HUES6 (cell line): ENCODE data around the gene ZBTB9.
A peak's percentile ranks its signal among the peaks of the same experiment; 100 is the strongest.

Source experiments
- H3K27ac ChIP-seq: 2 replicates; pipeline ENCODE4 v1.7.0; 2013; ENCODE audit warnings: low read depth, mild to moderate bottlenecking, low read length, inconsistent platforms
- H3K27me3 ChIP-seq: 2 replicates; pipeline ENCODE4 v1.6.1; 2013; ENCODE audit warnings: low read length; ENCODE audit not compliant: control insufficient read depth, insufficient read depth
- H3K36me3 ChIP-seq: 2 replicates; pipeline ENCODE4 v1.6.1; 2013; ENCODE audit warnings: low read length; ENCODE audit not compliant: control insufficient read depth, insufficient read depth
- H3K4me1 ChIP-seq: 2 replicates; pipeline ENCODE4 v1.6.1; 2013; ENCODE audit warnings: low read length; ENCODE audit not compliant: control insufficient read depth, insufficient read depth
- H3K4me3 ChIP-seq: 2 replicates; pipeline ENCODE4 v1.5.1; 2013; ENCODE audit warnings: low read depth, low read length
- H3K9ac ChIP-seq: one replicate; pipeline ENCODE4 v1.6.1; 2013; ENCODE audit warnings: mild to moderate bottlenecking, low read length
- H3K9me3 ChIP-seq: 2 replicates; pipeline ENCODE4 v1.6.1; 2013; ENCODE audit warnings: low read depth, low read length; ENCODE audit not compliant: control insufficient read depth, insufficient read depth

ZBTB9 gene

GRCh38 chr6:33413241-33414120 is 40.9 kb upstream of the ZBTB9 start:
- Histone ChIP-seq H3K4me1 (peaks cover 14% of the 10 kb centered on the region), H3K27me3 (no peaks in the 10 kb centered on the region), H3K9ac (no peak overlapping the region), H3K27ac (no peak overlapping the region), H3K4me3 (no peak overlapping the region), H3K9me3 (no peaks in the 10 kb centered on the region), H3K36me3 (peaks cover 46% of the 10 kb centered on the region)

GRCh38 chr6:33414592-33415271 is 39.6 kb upstream of the ZBTB9 start:
- Histone ChIP-seq H3K4me3 (no peak overlapping the region), H3K36me3 (peaks cover 46% of the 10 kb centered on the region), H3K9me3 (no peaks in the 10 kb centered on the region), H3K9ac (no peak overlapping the region), H3K4me1 (peaks cover 24% of the 10 kb centered on the region), H3K27ac (no peak overlapping the region), H3K27me3 (no peaks in the 10 kb centered on the region)

- Histone ChIP-seq H3K36me3 (peaks cover 46% of the 10 kb centered on the region), H3K9me3 (no peaks in the 10 kb centered on the region), H3K27me3 (no peaks in the 10 kb centered on the region), H3K9ac (no peak overlapping the region), H3K4me1 (peaks cover 24% of the 10 kb centered on the region), H3K4me3 (peak overlapping the region; percentile 90; the same call in 1 of the 2 replicates), H3K27ac (no peak overlapping the region)
Observed at GRCh38 chr6:33415831-33416230, 38.5 kb upstream of the ZBTB9 start.

DNA sequence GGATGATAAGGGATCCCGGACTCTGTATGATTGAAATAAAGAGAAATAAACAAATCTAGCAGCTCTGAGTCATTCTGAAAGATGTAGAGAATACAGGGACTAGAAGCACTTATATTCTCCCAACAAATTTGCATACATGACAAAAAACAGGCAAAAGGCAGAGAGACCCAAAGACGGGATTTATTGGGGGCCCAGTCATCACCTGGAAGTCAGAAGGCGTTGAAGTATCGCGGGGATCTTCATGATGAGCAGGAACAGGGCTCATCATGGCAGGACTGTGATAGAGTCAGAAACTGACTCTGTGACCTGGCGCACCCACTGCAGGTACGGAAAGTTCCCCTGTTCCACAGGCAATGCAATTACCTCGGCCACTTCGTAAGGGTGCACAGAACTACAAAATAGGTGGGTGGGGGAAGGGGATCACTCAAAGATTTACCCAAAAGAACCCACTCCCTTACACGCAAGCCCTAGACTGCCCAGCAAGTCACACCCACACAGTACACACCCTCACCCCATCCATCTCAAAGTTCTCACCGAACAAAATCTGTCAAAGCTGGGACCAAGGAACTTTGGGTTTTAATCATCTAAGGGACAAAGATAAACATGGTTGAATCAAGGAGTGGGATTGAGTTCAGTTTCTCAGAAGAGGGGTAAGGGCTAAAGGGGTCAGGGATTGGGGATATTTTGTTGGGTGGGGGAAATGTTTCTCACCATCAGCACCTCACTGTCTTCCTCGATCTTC is 37.8 kb upstream of the ZBTB9 start:
- Histone ChIP-seq H3K9me3 (no peaks in the 10 kb centered on the region), H3K27me3 (no peaks in the 10 kb centered on the region), H3K36me3 (peaks cover 46% of the 10 kb centered on the region), H3K4me1 (peaks cover 29% of the 10 kb centered on the region), H3K4me3 (peak overlapping the region; percentile 90), H3K27ac (no peak overlapping the region; the same call in 1 of the 2 replicates), H3K9ac (peak overlapping the region; percentile 91)

DNA sequence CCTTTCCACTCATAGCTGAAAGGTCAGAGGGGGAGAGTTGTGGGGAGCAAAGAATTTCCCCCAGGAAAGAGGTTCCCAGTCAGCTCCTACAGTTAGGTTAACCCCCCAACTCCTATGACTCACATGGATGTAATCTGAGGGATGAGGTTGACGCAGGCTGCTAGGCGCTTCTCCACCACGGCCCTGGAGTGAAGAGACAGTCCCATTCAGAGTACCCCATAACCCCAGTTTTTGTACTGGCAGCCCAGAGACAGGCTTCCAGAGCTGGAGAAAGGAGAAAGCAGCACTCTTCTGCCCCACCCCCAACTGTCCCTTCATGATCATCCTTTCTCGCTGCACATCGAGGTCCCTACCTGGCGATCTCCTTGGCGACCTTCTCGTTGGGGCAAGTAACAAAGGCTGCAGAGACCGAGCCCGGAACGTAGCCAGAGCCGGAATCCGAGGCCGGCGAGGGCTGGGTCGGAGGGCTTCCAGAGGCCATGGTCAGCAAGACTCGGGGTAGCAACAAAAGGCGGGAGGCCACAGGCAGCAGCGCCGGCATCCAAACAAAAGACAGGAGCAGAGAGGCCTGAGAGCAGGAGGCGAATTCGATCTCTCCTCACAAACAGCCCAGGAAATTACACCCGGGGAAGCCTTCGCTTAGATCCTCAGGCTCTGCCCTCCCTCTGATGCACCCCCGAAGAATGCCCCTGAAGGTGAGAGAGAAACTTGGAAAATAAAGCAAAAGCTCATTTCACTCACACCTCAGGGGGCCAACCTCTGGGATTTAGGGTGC is 37.1 kb upstream of the ZBTB9 start:
- Histone ChIP-seq H3K4me3 (peak overlapping the region; percentile 90), H3K4me1 (peaks cover 29% of the 10 kb centered on the region), H3K9me3 (no peaks in the 10 kb centered on the region), H3K9ac (peak overlapping the region; percentile 91), H3K36me3 (peaks cover 43% of the 10 kb centered on the region), H3K27me3 (no peaks in the 10 kb centered on the region), H3K27ac (peak overlapping the region; percentile 64)

DNA sequence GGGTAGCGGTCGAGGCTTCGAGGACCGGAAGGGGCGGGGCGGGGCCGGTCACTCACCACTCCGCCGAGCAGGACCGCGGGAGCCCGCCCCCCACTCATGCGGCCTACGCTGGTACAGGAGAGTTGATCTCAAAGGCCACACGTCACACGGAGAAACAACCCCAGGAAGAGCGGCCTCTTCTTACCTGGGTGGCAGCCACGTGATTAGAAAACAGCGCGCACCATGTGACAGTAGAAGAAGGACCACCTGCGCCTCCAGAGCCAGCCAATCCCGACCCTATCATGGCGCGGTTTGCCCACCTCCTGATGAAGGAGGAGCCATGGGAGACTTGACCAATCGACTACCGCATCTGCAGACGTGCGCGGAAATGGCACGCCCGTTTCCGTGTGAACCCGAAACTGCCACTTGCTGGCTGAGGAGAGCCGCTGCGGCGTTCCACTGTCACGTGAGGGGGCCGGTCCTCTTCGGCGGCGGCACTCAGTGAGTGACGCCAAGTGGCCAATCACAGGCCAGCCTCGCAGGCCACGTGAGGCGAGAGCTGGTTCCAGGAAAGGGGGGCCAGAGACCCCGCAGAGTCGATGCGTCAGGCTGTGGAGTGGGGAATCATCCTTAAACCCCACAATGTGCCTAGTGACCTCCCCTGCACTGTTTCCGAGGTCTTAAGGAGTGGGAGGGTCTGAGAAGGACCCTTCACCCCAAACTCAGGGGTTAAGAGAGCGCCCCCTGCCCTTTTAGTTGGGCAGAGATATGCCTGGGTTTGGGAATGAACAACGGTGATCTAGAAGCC is 36.3 kb upstream of the ZBTB9 start, which contains the start of gene CUTA:
Gene CUTA, minus strand, starts transcription at position 205 of the 787 bp plus-strand sequence. Its CDS starts 107 bp downstream, at position 98.
- peak within 1 kb of the TSS; percentile 90 for H3K4me3 ChIP-seq
- peaks cover 39% of the 10 kb centered on the region for H3K36me3 ChIP-seq
- H3K9me3 ChIP-seq, result no peaks in the 10 kb centered on the region
- H3K27me3 ChIP-seq, result no peaks in the 10 kb centered on the region
- H3K4me1 ChIP-seq, result peaks cover 29% of the 10 kb centered on the region
- peak within 1 kb of the TSS; percentile 77 for H3K27ac ChIP-seq
- peak within 1 kb of the TSS; percentile 91 for H3K9ac ChIP-seq

GRCh38 chr6:33418690-33419291 is 35.6 kb upstream of the ZBTB9 start:
- Histone ChIP-seq H3K9ac (peak overlapping the region; percentile 81), H3K27ac (peak overlapping the region; percentile 77), H3K36me3 (peaks cover 38% of the 10 kb centered on the region), H3K4me3 (peak overlapping the region; percentile 90), H3K9me3 (no peaks in the 10 kb centered on the region), H3K27me3 (no peaks in the 10 kb centered on the region), H3K4me1 (peaks cover 29% of the 10 kb centered on the region)

- H3K27me3 ChIP-seq, result no peaks in the 10 kb centered on the region
- peak within 1 kb of the TSS; percentile 64 for H3K9ac ChIP-seq
- peaks cover 40% of the 10 kb centered on the region for H3K36me3 ChIP-seq
- H3K9me3 ChIP-seq, result no peaks in the 10 kb centered on the region
- peak within 1 kb of the TSS; percentile 77; the same call in 1 of the 2 replicates for H3K27ac ChIP-seq
- H3K4me1 ChIP-seq, result peaks cover 34% of the 10 kb centered on the region
- peak within 1 kb of the TSS; percentile 90 for H3K4me3 ChIP-seq
Observed at GRCh38 chr6:33419580-33420490, 34.5 kb upstream of the ZBTB9 start, which contains the start of gene SYNGAP1. Gene SYNGAP1 (plus strand): TSS chr6:33420065. CDS start chr6:33420265, 200 bp downstream.
